HFFc6 (cell line): ENCODE data around the gene NFIX. TPM values are rescaled to one million over a fixed set of nuclear protein-coding genes. Genes with fewer than 3 reads are reported as not detected.

Experiments
- DNase-seq: peaks from one replicate; pipeline ENCODE4 v3.0.0-alpha.2; 2018
- H3K27ac Mint-ChIP-seq: 2 replicates; pipeline ENCODE4 v1.8.0; 2020; ENCODE audit warnings: mild to moderate bottlenecking, mixed read lengths
- H3K27me3 Mint-ChIP-seq: 2 replicates; pipeline ENCODE4 v1.8.0; 2021; ENCODE audit warnings: mild to moderate bottlenecking, moderate library complexity, mixed read lengths; ENCODE audit not compliant: insufficient read depth
- H3K36me3 Mint-ChIP-seq: 2 replicates; pipeline ENCODE4 v1.8.0; 2021; ENCODE audit warnings: low read depth, mixed read lengths
- H3K4me1 Mint-ChIP-seq: 2 replicates; pipeline ENCODE4 v1.8.0; 2020; ENCODE audit warnings: low read depth, mixed read lengths
- H3K4me3 Mint-ChIP-seq: 2 replicates; pipeline ENCODE4 v1.8.0; 2020; ENCODE audit warnings: mild to moderate bottlenecking, moderate library complexity, mixed read lengths
- H3K9me3 Mint-ChIP-seq: 2 replicates; pipeline ENCODE4 v1.8.0; 2020; ENCODE audit warnings: mild to moderate bottlenecking, mixed read lengths
- long read RNA-seq: library from polyadenylated mRNA; unstranded; transcript quantifications from one replicate; pipeline ENCODE4 v2.0.0, GENCODE V29; 2019
- total RNA-seq, 6 experiments: library from RNA; stranded (reverse); fragmentation: NEBNext Ultra II Directional; extraction: Animal tissue kit (Norgen Biotek cat#: 25700); gene quantifications; 2 replicates in 1 of 6; 3 replicates in 5 of 6; pipeline ENCODE4 v1.2.3, GENCODE V29; 2021
- TF ChIP-seq, protein P1 (sequence below): fragments of 200-600 bp; sonication (generic); IDR thresholded peaks from 2 replicates; pipeline ENCODE4 v1.5.0; 2021; ENCODE audit warnings: antibody characterized with exemption, mild to moderate bottlenecking

The NFIX gene
- 100 to 1,000 TPM; 129 to 161 (median 142) TPM for total RNA-seq
- long read RNA-seq, partial matches to known transcripts, result 1 of 5 reads
- long read RNA-seq, other reads (novel, unspliced or antisense), result 3 of 5 reads

DNA sequence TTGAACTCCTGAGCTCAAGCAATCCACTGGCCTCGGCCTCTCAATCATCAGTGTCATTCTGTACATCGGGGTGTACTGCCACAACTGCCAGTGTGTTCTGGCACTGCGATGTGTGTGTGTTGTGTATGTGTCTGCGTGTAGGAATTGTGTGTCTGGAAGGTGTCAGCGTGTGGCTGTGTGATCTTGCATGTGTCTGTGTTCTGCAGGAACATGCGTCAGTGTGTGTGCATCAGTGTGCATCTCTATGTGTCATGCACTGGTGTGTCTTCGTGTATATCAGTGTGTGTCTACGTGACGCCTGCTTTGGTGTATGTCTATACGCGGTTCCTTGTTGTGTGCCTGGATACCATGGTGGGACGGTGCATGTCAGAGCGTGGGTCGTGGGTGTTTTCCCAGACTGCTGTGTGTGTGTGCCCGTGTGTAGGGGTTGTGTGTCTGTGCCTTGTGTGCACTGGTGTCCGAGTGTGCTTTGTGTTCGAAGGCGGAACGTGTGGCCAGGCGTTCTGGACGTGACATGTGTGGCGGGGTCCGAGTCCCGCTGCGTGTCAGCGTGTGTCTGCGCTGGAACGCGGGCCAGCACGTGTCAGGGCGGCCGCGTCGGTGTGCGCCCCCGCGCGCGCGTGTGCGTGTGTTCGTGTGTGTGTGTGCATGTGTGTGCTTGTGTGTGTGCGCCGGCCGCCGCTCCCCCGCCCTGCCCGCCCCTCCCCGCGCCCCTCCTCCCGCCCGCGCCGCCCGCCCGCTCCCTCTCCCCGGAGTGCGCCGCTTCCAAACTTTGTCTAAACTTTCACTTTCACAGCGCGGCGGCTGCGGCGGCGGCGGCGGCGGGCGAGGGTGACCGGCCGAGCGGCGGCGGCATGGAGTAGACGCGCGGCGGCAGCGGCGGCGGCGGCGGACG is at the start of gene NFIX:
Gene NFIX (plus strand): TSS at position 775 of the 895 bp plus-strand sequence. CDS start 363 bp downstream, outside the sequence.
- H3K36me3 Mint-ChIP-seq, result peaks cover 17% of the 10 kb centered on the region
- peak within 1 kb of the TSS; percentile 94 for H3K4me3 Mint-ChIP-seq
- H3K27ac Mint-ChIP-seq, result peak within 1 kb of the TSS; percentile 87
- peaks cover 2% of the 10 kb centered on the region; the same call in 1 of the 2 replicates for H3K27me3 Mint-ChIP-seq
- H3K4me1 Mint-ChIP-seq, result peaks cover 14% of the 10 kb centered on the region
- TF ChIP-seq, protein P1, sequence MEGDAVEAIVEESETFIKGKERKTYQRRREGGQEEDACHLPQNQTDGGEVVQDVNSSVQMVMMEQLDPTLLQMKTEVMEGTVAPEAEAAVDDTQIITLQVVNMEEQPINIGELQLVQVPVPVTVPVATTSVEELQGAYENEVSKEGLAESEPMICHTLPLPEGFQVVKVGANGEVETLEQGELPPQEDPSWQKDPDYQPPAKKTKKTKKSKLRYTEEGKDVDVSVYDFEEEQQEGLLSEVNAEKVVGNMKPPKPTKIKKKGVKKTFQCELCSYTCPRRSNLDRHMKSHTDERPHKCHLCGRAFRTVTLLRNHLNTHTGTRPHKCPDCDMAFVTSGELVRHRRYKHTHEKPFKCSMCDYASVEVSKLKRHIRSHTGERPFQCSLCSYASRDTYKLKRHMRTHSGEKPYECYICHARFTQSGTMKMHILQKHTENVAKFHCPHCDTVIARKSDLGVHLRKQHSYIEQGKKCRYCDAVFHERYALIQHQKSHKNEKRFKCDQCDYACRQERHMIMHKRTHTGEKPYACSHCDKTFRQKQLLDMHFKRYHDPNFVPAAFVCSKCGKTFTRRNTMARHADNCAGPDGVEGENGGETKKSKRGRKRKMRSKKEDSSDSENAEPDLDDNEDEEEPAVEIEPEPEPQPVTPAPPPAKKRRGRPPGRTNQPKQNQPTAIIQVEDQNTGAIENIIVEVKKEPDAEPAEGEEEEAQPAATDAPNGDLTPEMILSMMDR, result no peak
- peak; percentile 41 for DNase-seq
- H3K9me3 Mint-ChIP-seq, result no peaks in the 10 kb centered on the region

DNA sequence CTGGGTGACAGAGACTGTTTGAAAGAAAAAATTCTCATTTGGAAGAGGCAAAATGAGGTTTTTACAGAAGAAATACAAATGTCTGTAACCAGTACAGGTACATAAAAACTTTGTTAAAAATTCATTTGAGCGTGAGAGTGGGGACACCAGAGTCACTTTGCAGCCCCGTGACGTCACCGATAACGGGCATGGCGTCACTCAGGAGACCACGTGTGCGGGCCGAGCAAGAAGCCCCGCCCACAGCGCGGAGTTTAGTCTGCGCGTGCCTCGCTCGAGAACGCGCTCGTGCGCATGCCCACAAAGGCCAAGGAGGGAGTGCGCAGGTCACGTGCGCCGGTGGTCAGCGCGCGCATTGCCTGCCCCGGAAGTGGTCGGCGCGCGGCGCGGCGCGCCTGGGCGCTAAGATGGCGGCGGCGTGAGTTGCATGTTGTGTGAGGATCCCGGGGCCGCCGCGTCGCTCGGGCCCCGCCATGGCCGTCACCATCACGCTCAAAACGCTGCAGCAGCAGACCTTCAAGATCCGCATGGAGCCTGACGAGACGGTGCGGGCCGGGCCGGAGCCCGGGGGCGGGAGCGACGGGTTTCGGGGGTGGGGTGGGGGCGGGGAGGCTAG is 49.7 kb upstream of the NFIX start, which contains the start of gene RAD23A:
Gene RAD23A (plus strand): TSS at position 384 of the 613 bp plus-strand sequence. CDS start 87 bp downstream, at position 471.
- Mint-ChIP-seq H3K36me3 (peaks cover 59% of the 10 kb centered on the region), H3K27me3 (peaks cover 7% of the 10 kb centered on the region)

DNA sequence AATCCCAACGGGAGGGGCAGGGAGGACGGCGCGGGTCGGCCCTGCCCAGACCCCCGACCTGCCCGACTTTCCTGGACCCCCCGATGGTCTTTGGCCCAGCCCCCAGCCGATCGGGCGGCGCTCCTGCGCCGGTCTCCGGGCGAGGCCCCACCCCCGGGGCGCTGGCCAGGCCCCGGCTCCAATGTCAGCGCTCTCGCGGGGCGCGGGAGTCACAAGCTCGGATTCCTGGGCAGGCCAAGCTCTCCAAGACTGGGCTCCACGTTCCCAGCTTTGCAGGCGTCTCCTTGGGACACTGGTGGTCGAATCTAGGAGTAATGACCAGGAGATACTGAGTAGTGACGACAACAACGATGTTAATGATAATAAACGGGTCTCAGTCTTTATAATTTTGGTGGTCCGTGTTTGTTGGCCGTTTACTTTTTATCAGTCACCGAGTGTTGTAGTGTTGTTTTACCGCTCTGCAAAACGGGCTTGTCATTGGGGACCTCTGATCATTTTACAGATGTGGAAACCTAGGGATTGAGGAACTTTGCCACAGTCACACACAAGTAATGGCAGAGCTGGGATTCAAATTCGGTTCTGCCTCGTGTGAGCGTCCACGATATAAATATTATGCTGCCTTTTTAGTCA is 49.1 kb upstream of the NFIX start:
- TF ChIP-seq, protein P1, result no peak
- peaks cover 62% of the 10 kb centered on the region for H3K36me3 Mint-ChIP-seq

More for the DNA sequence above, 49.7 kb upstream of the NFIX start, which contains the start of gene RAD23A:
- TF ChIP-seq, protein P1, result no peak
- H3K4me3 Mint-ChIP-seq, result peak within 1 kb of the TSS; percentile 94
- H3K27ac Mint-ChIP-seq, result peak within 1 kb of the TSS; percentile 95
- H3K4me1 Mint-ChIP-seq, result peaks cover 39% of the 10 kb centered on the region
- H3K9me3 Mint-ChIP-seq, result no peaks in the 10 kb centered on the region
- DNase-seq, result peak; percentile 97

DNA sequence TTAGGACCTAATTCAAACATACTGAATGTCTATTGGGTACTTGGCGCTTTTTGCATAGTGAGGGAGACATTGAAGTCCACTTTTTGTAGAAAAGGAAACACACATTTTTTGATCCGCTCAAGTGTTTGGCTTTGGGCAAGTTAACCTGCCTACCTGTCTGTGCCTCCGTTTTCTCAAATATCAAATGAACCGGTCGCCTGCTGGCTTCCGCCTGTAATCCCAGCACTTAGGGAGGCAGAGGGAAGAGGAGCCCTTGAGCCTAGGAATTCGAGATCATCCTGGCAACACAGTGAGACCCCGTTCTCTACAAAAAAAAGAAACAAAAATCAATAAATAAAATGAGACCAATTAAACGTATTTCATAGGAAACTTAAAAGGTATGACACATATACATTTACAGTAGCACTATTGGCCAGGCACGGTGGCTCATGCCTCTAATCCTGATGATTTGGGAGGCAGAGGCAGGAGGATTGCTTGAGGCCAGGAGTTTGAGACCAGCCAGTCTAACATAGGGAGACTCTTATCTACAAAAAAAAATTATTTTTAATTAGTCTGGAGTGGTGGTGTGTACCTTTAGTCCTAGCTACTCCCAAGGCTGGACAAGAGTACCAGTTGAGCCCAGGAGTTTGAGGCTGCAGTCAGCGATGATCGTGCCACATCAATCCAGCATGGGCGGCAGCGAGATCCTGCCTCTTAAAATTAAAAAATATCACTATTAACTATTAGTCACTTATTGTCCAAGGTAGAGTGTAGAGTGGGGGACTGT is 48.4 kb upstream of the NFIX start:
- Mint-ChIP-seq H3K36me3 (peaks cover 68% of the 10 kb centered on the region), H3K4me3 (peak overlapping the region; percentile 94)

More for the DNA sequence above, 49.1 kb upstream of the NFIX start:
- peaks cover 36% of the 10 kb centered on the region for H3K4me1 Mint-ChIP-seq
- H3K9me3 Mint-ChIP-seq, result no peaks in the 10 kb centered on the region
- peak overlapping the region; percentile 94 for H3K4me3 Mint-ChIP-seq
- H3K27ac Mint-ChIP-seq, result peak overlapping the region; percentile 95
- DNase-seq, result peak; percentile 75
- peaks cover 7% of the 10 kb centered on the region for H3K27me3 Mint-ChIP-seq

More for the DNA sequence above, 48.4 kb upstream of the NFIX start:
- DNase-seq, result no peak
- H3K9me3 Mint-ChIP-seq, result no peaks in the 10 kb centered on the region
- peaks cover 43% of the 10 kb centered on the region for H3K4me1 Mint-ChIP-seq
- TF ChIP-seq, protein P1, result no peak
- peaks cover 7% of the 10 kb centered on the region for H3K27me3 Mint-ChIP-seq
- H3K27ac Mint-ChIP-seq, result peak overlapping the region; percentile 95
